Measurements from ENCODE around the gene STARD10. TPM values are rescaled to one million over a fixed set of nuclear protein-coding genes. Genes with fewer than 3 reads are reported as not detected.

Gene STARD10
- polyA plus RNA-seq, 2 of the 4 experiments (the other 2 are of a cell fraction), result 21.2 to 23.2 TPM

- no peak for TF ChIP-seq NR3C1 (IDR thresholded peaks at IDR 0.05)
- TF ChIP-seq FOXS1 (CRISPR knock-in tag; IDR thresholded peaks at IDR 0.05), result no peak
Observed at GRCh38 chr11:72787216-72788104, 6.4 kb downstream of the STARD10 start (continued).

DNA sequence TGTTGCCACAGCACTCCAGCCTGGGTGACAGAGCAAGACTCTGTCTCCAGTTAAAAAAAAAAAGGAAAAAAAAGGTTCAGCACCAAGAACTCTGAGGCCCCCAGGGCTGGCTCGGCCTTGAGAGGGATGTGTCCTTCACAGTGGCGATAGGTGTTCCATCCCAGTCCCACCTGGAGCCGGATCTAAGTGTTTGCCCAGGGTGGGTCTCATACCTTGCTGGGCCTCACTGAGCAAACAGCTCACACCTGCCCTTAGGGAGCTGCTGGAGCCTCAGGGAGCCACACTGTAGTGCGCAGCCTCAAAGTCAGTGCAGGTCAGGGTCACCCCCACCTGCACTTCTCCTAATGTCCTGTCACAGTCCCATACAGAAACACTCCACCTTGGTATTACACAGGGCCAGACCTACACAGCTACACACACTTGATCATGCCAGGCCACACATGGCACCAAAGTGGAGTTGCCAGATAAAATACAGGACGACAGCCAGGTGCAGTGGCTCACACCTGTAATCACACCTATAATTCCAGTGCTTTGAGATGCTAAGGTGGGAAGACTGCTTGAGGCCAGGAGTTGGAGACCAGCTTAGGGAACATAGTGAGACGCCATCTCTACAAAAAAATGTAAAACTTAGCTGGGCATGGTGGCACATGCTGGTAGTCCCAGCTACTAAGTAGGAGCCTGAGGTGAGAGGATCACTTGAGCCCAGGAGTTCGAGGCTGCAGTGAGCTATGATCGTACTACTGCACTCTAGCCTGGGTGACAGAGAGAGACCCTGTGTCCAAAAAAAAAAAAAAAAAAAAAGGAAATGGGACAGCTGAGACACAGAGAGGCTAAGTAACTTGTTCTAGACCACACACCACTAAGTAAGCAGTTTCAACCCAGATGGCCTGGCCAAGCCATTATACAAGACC is 7.3 kb downstream of the STARD10 start:
- ChIA-PET CTCF (interaction anchor here (0.9 to 3.8 kb wide), 6 partner anchors 15 to 391 kb away, joined by 3 to 10 read pairs (median 4); no protein-coding TSS in a partner anchor), POLR2A (no interaction called here)
- no peak for DNase-seq (ENCODE audit: low read depth in 1 of 2, low spot score in 1 of 2)
- H3K4me3 ChIP-seq, result no peak overlapping the region
- no peak overlapping the region for H3K27ac ChIP-seq
- no peak overlapping the region for H3K4me2 ChIP-seq
- WGBS (ENCODE audit: missing lambda C conversion rate), result 68% methylated on average over 8 of the region's 8 CpGs
- peaks cover 8% of the 10 kb centered on the region for H3K4me1 ChIP-seq
- FAIRE-seq, result no peak
- TF ChIP-seq MAFK (IDR thresholded peaks at IDR 0.05; ENCODE audit: partially characterized antibody), result no peak
- TF ChIP-seq EHMT2 (IDR thresholded peaks at IDR 0.05; ENCODE audit: low read depth), result no peak
- no peak for TF ChIP-seq CBX2 (IDR thresholded peaks at IDR 0.05; ENCODE audit: borderline replicate concordance, low read depth)
- TF ChIP-seq MAZ (IDR thresholded peaks at IDR 0.05; ENCODE audit: borderline replicate concordance, low read depth, low read length), result no peak
- TF ChIP-seq, protein P1, sequence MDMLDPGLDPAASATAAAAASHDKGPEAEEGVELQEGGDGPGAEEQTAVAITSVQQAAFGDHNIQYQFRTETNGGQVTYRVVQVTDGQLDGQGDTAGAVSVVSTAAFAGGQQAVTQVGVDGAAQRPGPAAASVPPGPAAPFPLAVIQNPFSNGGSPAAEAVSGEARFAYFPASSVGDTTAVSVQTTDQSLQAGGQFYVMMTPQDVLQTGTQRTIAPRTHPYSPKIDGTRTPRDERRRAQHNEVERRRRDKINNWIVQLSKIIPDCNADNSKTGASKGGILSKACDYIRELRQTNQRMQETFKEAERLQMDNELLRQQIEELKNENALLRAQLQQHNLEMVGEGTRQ (IDR thresholded peaks at IDR 0.05), result no peak
- no peak for TF ChIP-seq ZFP36 (IDR thresholded peaks at IDR 0.05; ENCODE audit: borderline replicate concordance, partially characterized antibody)
- TF ChIP-seq TFCP2L1 (CRISPR knock-in tag; IDR thresholded peaks at IDR 0.05), result no peak
- no peaks in the 10 kb centered on the region for H3K9me3 ChIP-seq
- no peak for ATAC-seq

- no peak overlapping the region for H3K4me2 ChIP-seq
- POLR2A ChIA-PET, result no interaction called here
- ATAC-seq, result no peak
Observed at GRCh38 chr11:72784662-72785061, 9.2 kb downstream of the STARD10 start.

GRCh38 chr11:72783144-72783905 is 10.5 kb downstream of the STARD10 start:
- ChIA-PET CTCF (interaction anchor here (0.6 to 3.8 kb wide), 7 partner anchors 10 to 394 kb away, joined by 3 to 35 read pairs (median 5); partner anchors contain the start of gene STARD10), POLR2A (interaction anchor here (1.4 kb wide), 1 partner anchor 11 kb away, joined by 4 read pairs; the partner anchor contains the start of gene STARD10)
- WGBS (ENCODE audit: missing lambda C conversion rate), result 88% methylated on average over 2 of the region's 2 CpGs
- TF ChIP-seq FOSB (CRISPR knock-in tag; IDR thresholded peaks at IDR 0.05) (no peak), POLR2AphosphoS2 (conservative IDR thresholded peaks at IDR 0.05; ENCODE audit: low read length) (no peak), ELK1 (IDR thresholded peaks at IDR 0.05; ENCODE audit: low read depth, low read length) (no peak), EHF (CRISPR knock-in tag; IDR thresholded peaks at IDR 0.05) (no peak), BHLHE40 (IDR thresholded peaks at IDR 0.05; ENCODE audit: low read depth, low read length) (no peak), HEYL (CRISPR knock-in tag; IDR thresholded peaks at IDR 0.05) (no peak), KDM1A (IDR thresholded peaks at IDR 0.05; ENCODE audit: low read depth) (no peak), ZFP36 (IDR thresholded peaks at IDR 0.05; ENCODE audit: borderline replicate concordance, partially characterized antibody) (no peak), MAFK (IDR thresholded peaks at IDR 0.05; ENCODE audit: partially characterized antibody) (no peak)
- TF ChIP-seq, protein P2, sequence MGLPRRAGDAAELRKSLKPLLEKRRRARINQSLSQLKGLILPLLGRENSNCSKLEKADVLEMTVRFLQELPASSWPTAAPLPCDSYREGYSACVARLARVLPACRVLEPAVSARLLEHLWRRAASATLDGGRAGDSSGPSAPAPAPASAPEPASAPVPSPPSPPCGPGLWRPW (IDR thresholded peaks at IDR 0.05), result no peak
- Histone ChIP-seq H3K4me1 (peaks cover 30% of the 10 kb centered on the region), H3K4me2 (no peak overlapping the region), H3K4me3 (no peak overlapping the region), H3K27ac (no peak overlapping the region), H3K9me3 (no peaks in the 10 kb centered on the region)
- no peak for ATAC-seq
- FAIRE-seq, result no peak
- no peak for DNase-seq (ENCODE audit: low read depth in 1 of 2, low spot score in 1 of 2)

More at GRCh38 chr11:72784662-72785061, 9.2 kb downstream of the STARD10 start:
- DNase-seq (ENCODE audit: low read depth in 1 of 2, low spot score in 1 of 2), result no peak
- H3K4me1 ChIP-seq, result peaks cover 17% of the 10 kb centered on the region
- CTCF ChIA-PET, result interaction anchor here (3.8 kb wide), 1 partner anchor 60 kb away, joined by 10 read pairs; no protein-coding TSS in a partner anchor
- no peak overlapping the region for H3K4me3 ChIP-seq
- H3K27ac ChIP-seq, result no peak overlapping the region
- no peak for TF ChIP-seq CHD2 (IDR thresholded peaks at IDR 0.05; ENCODE audit: low read length, partially characterized antibody)
- TF ChIP-seq RCOR1 (IDR thresholded peaks at IDR 0.05; ENCODE audit: low read depth, low read length), result no peak
- no peak for TF ChIP-seq MAZ (IDR thresholded peaks at IDR 0.05; ENCODE audit: borderline replicate concordance, low read depth, low read length)
- WGBS (ENCODE audit: missing lambda C conversion rate), result 67% methylated on average over 10 of the region's 10 CpGs
- no peaks in the 10 kb centered on the region for H3K9me3 ChIP-seq
- no peak for FAIRE-seq
